ENCODE results near the gene PSPH.

The PSPH gene

GRCh38 chr7:55996856-55997500, 54.3 kb downstream of the PSPH start:
- DNase-seq (ENCODE audit: low read depth), result no peak

- no peak for DNase-seq (ENCODE audit: low read depth)
Measured at GRCh38 chr7:55992346-55992745, 58.9 kb downstream of the PSPH start.

- no peak for DNase-seq (ENCODE audit: low read depth)
Measured at GRCh38 chr7:55983537-55983936, 67.7 kb downstream of the PSPH start.

GRCh38 chr7:55980266-55980665, 71.0 kb downstream of the PSPH start:
- DNase-seq (ENCODE audit: low read depth), result no peak

GRCh38 chr7:55977831-55978230, 73.4 kb downstream of the PSPH start:
- DNase-seq (ENCODE audit: low read depth), result peak; percentile 80

- DNase-seq (ENCODE audit: low read depth), result no peak
Measured at GRCh38 chr7:55975988-55976633, 75.1 kb downstream of the PSPH start.

GRCh38 chr7:55973747-55974250, 77.4 kb downstream of the PSPH start:
- no peak for DNase-seq (ENCODE audit: low read depth)

GRCh38 chr7:55970978-55971377, 80.3 kb downstream of the PSPH start:
- no peak for DNase-seq (ENCODE audit: low read depth)

GRCh38 chr7:55970561-55970960, 80.7 kb downstream of the PSPH start:
- DNase-seq (ENCODE audit: low read depth), result no peak

- no peak for DNase-seq (ENCODE audit: low read depth)
Measured at GRCh38 chr7:55969391-55969790, 81.9 kb downstream of the PSPH start.

GRCh38 chr7:55966851-55967250, 84.4 kb downstream of the PSPH start:
- DNase-seq (ENCODE audit: low read depth), result no peak

- peak; percentile 73 for DNase-seq (ENCODE audit: low read depth)
Measured at GRCh38 chr7:55965805-55966421, 85.3 kb downstream of the PSPH start.

- DNase-seq (ENCODE audit: low read depth), result peak; percentile 54
Measured at GRCh38 chr7:55965100-55965470, 86.2 kb downstream of the PSPH start.

- DNase-seq (ENCODE audit: low read depth), result peak; percentile 27
Measured at GRCh38 chr7:55964261-55965099, 86.8 kb downstream of the PSPH start, which contains the start of gene NIPSNAP2. Gene NIPSNAP2 (plus strand): TSS chr7:55964585. CDS start chr7:55964610, 25 bp downstream.

- DNase-seq (ENCODE audit: low read depth), result no peak
Measured at GRCh38 chr7:55963584-55964168, 87.6 kb downstream of the PSPH start.

GRCh38 chr7:55962014-55962413, 89.2 kb downstream of the PSPH start:
- no peak for DNase-seq (ENCODE audit: low read depth)

All from iris pigment epithelial cell (primary cell).